Activated CD8-positive, alpha-beta memory T cell treated with anti-CD3 and anti-CD28 coated beads, Interleukin-2, amount 50 U/mL, for 4 hours (primary cell): Measurements from ENCODE around the gene VSTM2B.
"Not testable (repeated sequence)": the region's sequence is repeated elsewhere in the genome, so short reads cannot be mapped to it uniquely, and the experiment has no call there.

ENCODE experiments used
- DNase-seq: peaks from one replicate; pipeline ENCODE4 v3.0.0-alpha.2; 2020

Gene VSTM2B

DNA sequence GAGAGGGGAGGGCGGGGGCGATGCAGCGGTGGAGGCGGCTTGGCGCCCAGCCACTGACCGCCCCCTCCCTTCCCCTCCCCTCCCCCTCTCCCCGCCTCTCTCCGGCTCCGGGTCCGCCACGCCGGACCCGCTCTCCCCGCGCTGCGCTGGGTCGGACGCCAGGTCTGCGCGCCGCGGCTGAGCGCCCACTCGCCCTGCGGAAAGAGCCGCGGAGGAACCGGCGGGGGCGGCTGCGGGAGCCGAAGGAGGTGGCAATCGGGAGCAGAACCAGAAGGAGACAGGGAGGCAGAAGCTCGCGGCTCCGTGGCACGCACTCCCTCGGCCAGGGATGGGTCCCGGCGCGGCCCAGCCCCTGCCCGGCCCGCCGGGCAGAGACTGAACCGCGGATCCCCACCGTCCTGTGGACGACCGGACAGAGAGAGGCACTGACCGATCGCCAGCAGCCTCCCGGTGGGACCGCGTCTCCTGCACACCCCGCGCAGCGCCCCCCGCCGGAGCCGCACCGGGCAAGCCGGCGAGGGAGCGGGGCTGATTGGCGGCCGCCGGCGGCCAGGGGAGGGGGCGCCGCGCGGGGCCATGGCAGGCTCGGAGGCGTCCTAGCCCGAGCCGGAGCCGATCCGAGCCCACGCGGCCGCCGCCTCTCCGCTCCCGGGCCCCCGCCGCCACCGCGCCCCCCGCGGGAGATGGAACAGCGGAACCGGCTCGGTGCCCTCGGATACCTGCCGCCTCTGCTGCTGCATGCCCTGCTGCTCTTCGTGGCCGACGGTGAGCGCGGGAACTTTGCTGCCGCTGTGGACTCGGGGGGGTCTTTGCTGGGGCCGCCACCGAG, at the start of gene VSTM2B:
Gene VSTM2B, plus strand, starts transcription at position 94 of the 829 bp plus-strand sequence. Its CDS starts 590 bp downstream, at position 684.
- DNase-seq, result no peak

DNA sequence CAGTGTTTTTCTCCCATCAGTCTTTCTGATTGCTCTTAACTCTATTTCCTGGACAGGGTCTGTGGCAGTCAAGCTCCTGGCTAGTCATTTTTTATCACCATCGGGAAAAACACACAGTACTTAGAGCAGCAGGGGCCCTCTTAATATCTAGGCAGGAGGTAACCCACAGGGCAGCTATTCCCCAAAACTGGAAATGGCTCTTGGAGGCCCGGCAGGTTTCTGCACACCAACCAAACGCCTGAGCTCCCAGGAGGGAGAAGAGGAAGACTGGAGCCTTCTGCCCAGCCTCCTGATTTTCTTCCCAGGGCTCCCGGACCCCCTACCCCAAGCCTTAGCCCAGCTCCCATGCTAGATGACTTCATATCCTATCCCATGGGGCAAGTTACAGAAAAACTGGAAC, 49.3 kb upstream of the VSTM2B start:
- DNase-seq, result no peak

DNA sequence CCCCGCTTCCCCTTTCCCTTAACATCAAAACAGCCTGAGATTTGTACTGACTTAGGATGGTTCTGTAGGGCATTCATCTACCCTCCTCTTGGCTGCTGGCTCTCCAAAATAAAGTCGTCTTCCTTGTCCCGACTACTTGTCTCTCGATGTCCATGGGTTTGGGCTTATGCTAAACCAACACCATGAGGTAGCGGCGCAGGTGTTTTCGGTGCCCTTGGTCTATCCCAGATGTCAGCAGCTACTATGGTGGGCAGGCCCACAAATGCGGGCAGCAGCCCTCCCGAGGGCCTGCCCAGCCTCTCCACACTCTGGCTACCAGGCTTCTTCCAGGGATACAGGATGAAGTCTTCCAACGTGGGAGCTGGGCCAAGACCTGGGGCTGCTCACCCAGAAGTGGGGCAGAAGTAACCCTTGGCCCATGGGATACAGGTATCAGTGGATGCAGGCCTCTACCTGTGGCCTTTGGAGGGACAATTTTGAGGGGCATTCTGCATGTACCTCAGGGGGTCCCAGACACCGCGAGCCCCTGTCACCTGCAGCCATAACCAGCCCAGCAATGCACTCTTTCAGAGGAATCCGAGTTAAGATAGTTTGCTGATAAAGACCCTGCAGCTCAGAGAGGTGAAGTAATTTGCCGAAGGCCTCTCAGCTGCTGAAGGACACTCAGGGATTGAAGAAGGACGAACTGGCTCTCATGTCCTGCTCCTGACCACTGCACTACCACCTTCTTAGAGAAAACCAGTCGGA, 47.8 kb upstream of the VSTM2B start:
- no peak for DNase-seq

DNA sequence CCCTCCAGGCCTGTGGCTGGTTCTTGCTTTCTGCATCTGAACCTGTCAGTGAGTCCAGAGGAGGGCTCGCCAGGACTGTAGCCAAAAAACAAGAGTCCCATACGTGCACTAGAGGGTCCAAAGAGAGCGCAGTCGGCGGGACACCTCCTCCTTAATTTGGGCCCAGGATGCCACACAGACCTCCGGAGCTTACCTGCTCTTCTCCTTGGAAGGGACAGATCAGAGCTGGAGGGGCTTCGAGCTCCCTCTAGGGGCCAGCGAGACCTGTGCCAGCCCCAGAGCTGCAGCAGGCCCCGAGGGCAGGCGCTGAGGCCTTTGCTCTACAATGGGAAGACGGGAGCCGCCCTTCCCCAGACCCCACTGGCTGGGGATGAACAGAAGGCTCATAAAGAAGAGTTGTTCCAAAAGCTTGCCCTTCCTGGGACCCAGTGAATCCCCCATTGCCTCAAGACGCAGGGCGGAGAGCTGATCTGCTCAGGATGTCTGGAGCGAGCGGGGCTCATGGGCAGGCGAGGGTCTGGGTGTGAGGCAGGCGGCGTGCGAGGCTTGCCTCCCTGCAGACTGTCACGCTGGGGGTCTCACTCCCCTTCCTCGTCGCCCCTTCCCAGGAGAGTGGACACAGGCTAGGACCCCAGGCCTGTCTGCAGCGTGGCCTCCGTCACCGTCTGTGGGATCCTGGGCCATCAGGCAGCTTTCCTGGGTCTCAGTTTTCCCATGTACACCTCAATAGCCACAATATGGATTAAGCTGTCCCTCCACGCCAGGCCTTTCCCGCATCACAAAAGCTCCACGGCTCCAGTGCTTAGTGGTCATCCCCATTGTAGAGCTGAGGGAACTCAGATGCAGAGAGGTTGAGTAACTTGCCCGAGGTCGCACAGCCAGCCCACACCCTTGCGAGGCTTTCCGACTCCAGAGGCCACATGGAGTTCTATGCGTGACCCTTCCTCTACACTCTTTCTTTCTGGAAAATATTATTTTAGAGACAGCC, 46.9 kb upstream of the VSTM2B start:
- DNase-seq, result no peak

DNA sequence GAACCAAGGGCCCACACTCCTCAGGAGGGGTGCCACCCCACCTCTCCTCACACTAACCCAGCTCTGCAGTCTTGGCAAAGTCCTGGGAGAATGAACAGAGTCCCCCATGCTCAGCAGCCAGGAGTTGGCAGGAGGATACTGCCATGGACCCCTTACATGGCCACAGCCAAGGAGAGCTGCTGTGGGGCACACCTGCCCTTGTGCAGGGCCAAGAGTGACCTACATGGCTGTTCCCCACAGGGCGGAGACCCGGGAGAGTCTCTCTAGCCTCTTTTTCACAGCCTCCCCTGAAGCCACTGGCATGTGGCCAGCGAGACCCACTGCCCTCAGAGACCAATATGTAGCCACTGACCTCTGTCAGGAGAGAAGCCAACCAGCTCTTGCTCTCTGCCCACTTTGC, 45.9 kb upstream of the VSTM2B start:
- no peak for DNase-seq

DNA sequence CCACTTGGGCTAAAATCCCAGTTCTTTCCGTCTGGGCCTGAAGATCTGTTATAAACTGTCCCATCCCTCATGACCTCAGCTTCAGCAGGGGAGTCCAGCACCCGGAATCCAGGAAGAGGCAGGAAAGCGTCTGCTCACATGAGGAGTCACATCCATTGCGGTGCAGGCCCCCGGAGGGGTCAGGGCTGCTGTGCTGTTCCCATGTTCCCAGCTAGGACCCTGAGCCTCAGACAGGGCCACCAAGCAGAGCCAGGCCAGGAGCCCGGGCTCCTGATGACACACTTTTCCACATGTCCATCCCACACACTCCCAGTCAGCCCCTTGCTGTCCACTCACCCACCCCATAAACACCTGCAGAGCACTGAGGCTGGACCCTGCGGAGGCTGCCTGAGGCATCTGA, 45.3 kb upstream of the VSTM2B start:
- no peak for DNase-seq

DNA sequence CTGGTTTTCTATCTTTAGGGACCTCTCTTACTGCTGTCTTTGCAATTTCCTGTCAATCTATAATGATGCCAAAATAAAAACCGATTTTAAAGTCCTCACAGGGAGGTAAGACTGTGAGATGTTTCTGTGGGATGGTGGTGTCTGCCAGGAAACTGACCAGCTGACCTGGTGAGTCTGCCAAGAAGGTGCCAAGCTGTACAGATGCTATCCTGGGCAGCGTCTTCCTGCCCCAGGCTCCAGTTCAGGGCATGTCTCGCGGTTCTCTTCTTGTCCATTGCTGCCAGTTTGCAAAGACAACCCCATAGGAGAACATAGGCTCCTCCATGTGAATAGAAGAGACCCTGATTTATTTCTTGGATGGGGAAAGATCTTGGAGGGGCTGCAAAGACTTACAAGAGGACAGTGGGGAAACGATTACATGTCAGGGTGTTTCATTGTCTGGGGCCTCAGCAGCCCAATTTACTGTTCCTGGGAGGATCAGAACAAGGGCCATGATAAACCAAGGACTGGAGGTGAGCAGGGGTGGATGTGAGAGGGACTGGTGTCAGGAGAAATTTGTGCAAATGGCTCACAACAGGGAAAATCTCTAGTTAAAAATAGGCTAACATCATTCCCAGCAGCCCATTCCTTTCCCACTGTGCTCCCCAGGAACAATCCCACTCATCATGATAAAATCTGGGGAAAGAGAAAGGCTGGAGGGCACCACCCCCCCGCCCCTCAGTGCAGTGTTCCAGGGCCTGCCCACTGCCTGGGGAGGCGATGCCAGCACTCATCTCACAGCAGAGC, 42.7 kb upstream of the VSTM2B start:
- no peak for DNase-seq

DNA sequence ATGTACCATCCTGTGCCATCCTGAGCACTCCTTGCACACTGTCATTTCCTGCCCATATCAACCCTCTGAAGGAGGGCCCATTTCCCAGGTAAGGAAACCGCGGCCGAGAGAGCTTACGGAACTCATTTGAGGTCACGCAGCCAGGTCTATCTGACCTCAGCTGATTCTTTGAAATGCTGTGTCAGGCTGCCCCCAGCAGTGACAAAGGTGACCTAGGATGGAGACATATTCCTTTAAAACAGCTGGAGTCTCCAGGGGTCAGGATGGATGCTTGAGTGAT, 42.2 kb upstream of the VSTM2B start:
- DNase-seq, result no peak

DNA sequence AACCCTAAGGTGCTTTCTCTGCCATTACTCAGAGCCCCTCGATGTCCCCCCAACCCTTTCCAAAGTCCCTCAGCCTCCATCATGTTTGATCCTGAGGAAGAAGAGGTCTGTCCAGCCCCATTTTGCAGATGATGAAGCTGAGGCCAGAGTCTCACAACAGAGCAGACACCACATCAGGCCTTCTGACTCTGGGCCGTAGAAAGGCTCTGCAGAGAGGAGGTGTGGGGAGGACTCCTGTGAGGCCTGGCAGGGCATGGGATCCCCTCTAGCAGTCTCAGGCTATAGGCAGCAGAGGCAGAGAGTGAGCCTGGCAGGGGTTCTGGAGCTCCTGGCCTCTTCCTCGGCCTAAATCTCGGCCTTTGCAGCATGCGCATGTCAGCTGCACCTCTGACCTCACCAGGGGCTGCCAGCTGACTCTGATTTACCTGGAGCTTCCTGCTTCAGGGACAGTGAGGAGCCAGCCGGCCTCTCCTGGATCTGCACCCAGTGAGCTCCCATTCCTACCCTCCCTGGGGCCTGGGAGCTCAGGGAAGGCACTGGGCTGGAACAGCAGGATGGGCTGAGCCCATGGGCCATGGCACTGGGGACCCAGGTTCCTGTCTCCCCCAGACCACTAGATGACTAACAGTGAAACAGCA, 41.7 kb upstream of the VSTM2B start:
- no peak for DNase-seq

DNA sequence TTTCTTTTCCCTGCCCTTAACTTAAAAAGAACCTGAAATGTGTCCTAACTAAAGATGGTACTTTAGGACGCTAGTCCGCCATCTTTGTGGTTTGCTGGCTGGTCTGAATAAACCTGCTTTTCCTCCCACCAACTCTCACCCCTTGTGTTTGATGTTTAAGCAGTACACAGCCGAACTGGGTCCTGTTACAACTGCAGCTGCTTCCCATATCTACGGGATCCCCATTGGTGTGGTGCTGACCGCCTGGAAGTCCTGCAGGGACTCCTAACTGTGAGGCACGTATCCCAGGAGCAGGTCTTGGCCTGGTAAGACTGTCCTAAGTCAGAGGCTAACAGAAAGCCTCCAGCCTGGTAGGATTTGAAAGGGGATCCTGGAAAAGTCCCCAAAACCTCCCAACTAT, 40.9 kb upstream of the VSTM2B start:
- no peak for DNase-seq

DNA sequence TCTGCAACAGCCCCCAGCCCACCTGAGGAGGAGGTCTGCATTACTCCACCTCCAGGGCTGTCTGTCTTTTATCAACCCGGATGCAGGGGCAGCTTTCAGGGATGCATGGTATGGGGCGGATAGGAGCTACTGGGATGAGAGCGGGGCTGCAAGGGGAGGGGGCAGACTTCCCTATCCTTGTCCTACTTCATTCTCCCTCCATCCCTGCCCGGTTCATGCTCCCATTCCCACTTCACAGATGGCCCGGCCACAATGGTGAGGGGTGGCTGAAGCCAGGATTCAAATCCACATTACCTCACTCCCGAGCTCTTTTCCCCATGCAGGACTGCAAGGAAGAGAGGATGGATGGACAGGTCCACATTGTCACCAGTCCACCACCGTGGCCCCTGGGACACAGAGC, 40.5 kb upstream of the VSTM2B start:
- DNase-seq, result no peak

DNA sequence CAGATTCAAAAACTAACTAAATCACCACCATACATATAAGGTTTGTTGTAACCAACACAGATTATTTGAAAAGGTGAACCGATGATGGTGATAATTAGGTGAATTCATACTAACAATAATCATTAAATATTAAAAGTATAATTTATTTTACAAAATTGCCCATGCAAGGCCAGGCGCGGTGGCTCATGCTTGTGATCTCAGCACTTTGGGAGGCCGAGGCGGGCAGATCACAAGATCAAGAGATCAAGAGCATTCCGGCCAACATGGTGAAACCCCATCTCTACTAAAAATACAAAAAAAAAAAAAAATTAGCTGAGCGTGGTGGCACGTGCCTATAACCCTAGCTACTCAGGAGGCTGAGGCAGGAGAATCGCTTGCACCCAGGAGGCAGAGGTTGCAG, 38.8 kb upstream of the VSTM2B start:
- not testable (repeated sequence) for DNase-seq

DNA sequence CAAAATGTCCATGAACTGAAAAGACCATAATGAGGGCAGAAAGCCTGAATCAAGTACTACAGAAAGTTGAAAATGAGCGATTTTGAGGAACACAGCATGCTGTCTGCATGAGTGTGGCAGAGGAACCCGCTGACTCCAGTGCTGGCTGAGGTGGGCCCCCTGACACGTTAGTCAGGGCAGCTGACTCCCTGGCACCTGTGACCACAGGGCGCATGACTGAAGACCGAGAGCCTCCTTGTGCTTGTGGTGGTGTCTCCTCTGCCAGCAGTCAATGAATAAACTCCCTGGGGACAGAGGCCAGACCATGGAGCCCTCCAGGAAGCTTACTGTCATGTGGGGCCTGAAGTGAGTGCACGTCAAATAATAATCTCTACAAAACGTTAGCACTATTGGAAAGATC, 38.4 kb upstream of the VSTM2B start:
- DNase-seq, result no peak

DNA sequence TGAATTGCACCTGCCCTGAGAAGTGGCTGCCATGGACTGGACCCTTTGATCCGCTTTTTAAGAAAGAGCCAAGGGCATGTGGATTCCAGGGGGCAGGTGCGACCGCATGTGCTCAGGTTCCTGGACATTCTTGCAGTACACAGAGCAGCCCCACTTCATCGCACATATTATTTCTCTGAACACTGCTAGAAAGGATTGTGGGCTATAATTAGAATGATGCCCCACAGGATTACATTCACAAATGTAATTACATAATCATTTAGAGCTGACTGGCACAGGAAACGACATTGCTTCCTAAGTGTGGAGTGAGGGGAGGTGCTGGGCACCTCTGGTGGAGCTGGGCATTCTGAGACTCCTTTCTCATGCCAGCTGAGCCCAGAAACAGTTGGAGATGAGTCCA, 37.5 kb upstream of the VSTM2B start:
- DNase-seq, result no peak

DNA sequence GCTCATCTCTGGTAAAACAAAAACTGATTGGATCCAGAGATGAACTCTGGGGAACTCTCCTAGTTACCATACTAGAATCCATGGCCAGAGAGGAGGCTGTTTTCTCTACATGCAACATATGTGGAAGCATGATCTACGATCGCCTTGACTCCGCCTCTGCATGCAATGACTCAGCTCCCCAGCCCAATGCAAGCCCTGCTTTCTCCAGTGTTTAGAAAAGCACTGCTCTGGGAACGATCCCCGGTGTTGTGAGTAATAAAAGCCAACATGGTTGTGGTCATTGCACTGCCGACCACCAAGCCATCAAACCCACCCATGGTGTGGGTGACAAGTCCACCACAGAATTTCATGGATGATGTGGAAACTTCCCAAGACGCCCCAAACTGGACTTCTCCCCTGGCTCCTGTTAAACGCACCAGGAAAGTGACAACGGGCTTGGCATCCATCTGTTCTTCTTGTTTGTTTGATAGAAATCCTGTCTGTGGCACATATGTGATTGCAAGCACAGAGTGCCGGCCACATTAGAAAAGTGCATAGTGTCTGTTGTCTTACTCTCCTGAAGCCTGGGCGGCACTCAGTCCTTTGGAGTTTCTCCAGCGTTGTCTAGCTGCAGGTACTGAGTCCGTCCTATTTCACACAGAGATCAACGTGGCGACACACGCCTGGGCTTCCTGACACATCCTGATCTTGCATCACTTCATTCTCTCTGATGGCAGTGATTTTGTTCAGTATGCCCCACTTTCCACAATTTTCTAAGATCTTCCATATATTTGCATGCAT, 36.4 kb upstream of the VSTM2B start:
- DNase-seq, result no peak

DNA sequence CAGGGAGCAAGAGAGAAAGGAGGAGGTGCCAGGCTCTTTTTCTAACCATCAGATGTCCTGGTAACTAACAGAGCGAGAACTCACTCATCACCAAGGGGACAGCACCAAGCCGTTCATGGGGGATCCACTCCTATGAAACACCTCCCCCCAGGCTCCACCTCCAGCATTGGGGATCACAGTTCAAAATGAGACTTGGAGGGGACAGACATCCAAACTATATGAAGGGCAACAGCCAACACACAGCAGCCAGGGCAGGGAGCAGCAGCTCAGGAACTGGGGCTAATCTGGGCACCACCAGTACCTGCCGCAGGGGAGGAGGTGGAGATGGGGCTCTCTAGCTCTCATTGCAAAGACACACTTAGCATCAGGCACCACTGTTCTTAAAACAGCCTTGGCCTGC, 34.3 kb upstream of the VSTM2B start:
- no peak for DNase-seq

DNA sequence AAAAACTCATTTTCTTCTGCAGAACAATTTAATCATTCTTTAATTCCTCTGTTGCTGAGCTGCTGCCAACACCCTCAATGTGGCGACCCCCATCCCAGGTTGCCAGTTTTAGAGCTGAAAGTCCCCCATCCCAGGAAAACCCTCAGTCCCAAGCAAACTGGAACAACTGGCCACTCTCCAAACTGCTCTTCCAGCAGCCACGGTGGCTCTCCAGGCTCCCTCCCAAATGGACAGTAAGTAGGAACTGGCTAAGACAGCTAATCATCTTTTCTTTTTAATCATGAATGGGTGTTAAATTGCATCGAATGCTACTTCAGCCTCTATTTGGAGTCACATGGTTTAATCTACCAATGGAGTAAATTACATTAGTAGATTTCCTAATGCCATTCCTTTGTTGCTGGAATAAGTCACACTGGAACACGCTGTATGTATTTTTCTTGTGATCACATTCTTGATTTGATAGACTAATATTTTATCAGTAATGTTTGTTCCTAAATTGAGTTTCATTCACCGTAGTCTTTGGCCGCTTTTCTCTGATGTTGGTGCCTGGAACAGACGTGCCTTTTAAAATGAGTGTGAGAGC, 33.7 kb upstream of the VSTM2B start:
- no peak for DNase-seq

DNA sequence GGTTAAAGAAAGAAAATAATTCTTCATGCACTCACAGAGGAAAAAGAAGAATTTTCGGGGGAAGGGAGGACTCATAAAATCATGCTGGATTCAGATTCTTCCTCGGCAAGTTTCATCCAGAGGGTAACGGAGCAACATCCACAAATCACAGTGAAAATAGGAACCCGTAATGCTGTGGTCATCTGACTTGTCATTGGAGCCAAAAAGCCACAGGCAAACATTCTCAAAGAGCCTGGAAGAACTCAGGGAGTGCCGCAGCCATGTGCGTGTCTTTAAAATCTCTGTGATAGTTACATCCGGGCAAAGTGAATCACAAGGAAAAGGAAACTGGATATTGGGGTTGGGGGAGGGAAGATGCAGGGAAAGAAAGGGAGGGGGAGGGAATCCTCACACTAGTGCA, 33.0 kb upstream of the VSTM2B start:
- no peak for DNase-seq

DNA sequence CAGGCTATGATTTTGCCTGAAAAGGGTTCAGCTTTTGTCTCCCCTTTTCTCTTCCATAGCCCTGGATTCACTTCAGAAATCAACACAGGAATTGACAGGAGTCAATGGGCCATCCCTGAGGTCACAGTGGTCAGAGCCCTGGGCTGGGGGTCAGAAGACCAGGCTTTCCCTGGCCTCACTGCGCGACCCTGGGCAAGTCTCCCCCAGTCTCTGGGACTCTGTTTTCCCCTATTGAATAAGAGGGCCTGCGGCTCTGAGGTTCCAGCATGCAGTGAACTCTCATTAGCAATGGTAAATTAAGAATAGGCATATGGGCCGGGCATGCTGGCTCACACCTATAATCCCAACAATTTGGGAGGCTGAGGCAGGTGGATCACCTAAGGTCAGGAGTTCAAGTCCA, 30.7 kb upstream of the VSTM2B start:
- DNase-seq, result no peak

DNA sequence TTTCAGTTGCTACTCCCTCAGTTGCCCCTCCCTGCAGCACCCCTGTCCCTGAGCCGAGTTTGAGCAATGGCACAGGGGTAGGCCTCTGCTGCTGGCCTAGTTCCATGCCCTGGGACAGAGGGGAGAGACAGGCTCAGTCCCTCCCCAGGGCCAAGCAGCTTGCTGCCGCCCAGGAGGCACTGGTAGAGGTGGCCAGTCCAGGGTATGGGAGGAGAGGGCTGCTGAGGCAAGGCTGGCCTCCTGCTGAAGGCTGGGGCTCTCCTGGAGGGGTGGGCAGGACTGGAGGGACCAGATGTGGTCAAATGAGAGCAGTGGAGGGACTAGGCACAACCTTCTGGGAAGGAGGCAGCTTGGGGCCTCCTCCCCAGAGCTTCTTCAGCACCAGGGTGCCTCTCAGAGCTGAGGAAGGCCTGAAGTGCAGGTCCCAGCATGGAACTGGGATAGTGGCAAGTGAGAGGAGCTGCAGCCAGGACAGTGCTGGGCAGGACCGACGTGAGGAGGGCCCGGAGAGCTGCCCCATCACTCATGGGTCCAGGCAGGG, 29.8 kb upstream of the VSTM2B start:
- no peak for DNase-seq

DNA sequence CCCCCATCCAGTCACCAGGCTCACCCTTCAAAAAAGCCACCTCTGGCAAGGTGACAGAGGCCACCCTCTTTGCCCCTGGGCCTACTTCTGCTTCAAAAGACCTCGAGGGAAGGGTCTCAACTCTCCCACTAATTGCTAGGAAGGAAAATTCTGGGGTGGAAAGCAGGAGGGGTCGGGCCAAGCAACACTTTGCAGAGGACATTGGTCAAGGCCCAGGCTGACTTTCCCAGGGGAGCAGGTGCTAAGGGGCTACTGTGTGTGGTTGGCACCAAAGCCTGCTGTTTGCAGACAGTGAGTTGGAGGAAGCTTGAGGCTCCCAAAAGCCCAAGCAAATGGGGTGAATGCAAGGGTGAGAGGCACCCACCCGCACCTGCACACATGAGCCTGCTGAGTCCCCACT, 28.6 kb upstream of the VSTM2B start:
- DNase-seq, result no peak
